SH-SY5Y (cell line): ENCODE measurements around the gene PRRG4.

Experiments used
- GATA2 ChIP-seq: IDR thresholded peaks from 2 replicates; pipeline ENCODE4 v1.6.1; 2011; ENCODE audit warnings: mild to moderate bottlenecking, low read depth, low read length
- GATA3 ChIP-seq: IDR thresholded peaks from 2 replicates; pipeline ENCODE4 v1.6.1; 2011; ENCODE audit warnings: low read depth, mild to moderate bottlenecking, low read length, moderate library complexity

PRRG4 gene

GRCh38 chr11:32851251-32851650 lies 21.5 kb downstream of the PRRG4 start:
- TF ChIP-seq GATA2 (no peak), GATA3 (no peak)

- TF ChIP-seq GATA3: no peak
- TF ChIP-seq GATA2: no peak
Measured at GRCh38 chr11:32852207-32852606, 22.5 kb downstream of the PRRG4 start.

- no peak for TF ChIP-seq GATA2
- no peak for TF ChIP-seq GATA3
Measured at GRCh38 chr11:32855601-32856000, 25.9 kb downstream of the PRRG4 start.

- TF ChIP-seq GATA3 (no peak), GATA2 (no peak)
Measured at GRCh38 chr11:32858731-32859130, 29.0 kb downstream of the PRRG4 start.

GRCh38 chr11:32861850-32862577 lies 32.3 kb downstream of the PRRG4 start:
- TF ChIP-seq GATA3 (no peak), GATA2 (no peak)

DNA sequence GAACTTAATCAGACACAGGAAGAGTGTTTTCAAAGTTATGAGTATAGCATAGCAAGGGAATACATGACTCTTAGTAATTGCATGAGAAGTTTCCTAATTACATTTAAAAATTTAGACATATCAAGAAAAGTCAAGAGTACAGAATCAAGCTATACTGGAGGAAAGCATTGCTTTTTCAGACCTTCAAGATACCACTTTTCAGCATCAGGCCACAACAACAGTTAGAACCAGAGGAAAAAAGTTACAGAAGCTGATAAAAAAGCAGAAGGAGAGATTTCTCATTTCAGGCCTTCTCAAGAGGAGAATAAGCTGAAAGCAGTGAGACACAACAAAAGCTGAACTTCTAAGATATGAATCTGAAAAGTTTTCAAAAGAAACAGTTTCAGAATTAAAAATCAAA lies 34.8 kb downstream of the PRRG4 start:
- TF ChIP-seq GATA3 (no peak), GATA2 (no peak)

- TF ChIP-seq GATA3: no peak
- TF ChIP-seq GATA2: no peak
Measured at GRCh38 chr11:32870676-32871075, 40.9 kb downstream of the PRRG4 start.

- TF ChIP-seq GATA3 (no peak), GATA2 (no peak)
Measured at GRCh38 chr11:32874132-32874531, 44.4 kb downstream of the PRRG4 start.

DNA sequence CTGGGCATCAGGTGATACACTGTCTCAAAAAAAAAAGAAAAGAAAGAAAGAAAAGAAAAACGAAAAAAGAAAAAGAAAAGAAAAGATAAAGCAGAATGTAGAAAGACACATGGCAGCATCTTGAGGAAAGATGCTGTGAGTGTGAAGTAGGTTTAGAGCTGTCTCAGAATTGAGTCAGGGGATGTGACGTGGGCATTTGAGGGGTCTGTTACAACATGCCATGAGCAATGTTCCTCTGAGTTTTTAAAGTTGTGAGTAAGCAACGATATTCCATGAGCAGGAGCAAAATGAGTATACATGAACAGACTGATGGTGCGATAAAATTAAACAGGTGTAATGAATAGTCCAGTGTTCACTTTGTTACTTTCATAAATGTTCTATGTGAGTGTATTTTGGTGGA lies 51.6 kb downstream of the PRRG4 start:
- no peak for TF ChIP-seq GATA3
- no peak for TF ChIP-seq GATA2

- TF ChIP-seq GATA3: no peak
- no peak for TF ChIP-seq GATA2
Measured at GRCh38 chr11:32883421-32883820, 53.7 kb downstream of the PRRG4 start.

DNA sequence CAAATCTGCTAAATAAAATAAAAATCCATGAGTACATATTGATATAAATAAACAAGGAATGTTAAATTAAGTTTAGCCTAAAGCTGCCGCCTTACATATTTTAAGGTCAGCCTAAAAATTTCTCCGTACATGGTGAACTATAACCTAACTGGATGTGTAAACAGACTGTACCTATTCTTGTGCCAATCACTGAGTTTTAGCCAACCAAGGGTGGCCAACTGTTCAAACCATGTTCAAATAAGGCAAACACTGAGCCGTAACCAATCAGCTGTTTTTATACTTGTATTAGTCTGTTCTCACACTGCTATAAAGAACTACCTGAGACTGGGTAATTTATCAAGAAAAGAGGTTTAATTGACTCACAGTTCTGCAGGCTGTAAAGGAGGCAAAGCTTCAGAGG lies 54.3 kb downstream of the PRRG4 start:
- TF ChIP-seq GATA2 (no peak), GATA3 (no peak)

GRCh38 chr11:32884770-32885384 lies 55.1 kb downstream of the PRRG4 start:
- TF ChIP-seq GATA2 (no peak), GATA3 (no peak)

GRCh38 chr11:32885556-32885955 lies 55.8 kb downstream of the PRRG4 start:
- TF ChIP-seq GATA3 (no peak), GATA2 (no peak)

DNA sequence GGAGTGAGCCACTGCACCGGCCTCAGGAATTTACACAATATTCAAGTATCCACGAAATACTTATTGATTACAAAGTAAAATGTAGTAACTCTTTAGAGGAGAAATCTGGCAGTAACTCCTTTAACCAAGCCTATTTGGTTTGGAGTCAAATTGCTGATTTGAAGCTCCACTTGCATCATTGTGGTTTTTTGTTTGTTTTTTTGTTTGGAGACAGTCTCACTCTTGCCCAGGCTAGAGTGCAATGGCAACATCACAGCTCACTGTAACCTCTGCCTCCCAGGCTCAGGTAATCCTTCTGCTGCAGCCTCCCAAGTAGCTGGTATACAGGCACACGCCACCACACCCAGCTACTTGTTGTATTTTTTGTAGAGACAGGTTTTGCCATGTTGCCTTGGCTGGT lies 56.5 kb downstream of the PRRG4 start:
- TF ChIP-seq GATA3: no peak
- no peak for TF ChIP-seq GATA2

- TF ChIP-seq GATA2 (no peak), GATA3 (no peak)
Measured at GRCh38 chr11:32888805-32889204, 59.1 kb downstream of the PRRG4 start.

DNA sequence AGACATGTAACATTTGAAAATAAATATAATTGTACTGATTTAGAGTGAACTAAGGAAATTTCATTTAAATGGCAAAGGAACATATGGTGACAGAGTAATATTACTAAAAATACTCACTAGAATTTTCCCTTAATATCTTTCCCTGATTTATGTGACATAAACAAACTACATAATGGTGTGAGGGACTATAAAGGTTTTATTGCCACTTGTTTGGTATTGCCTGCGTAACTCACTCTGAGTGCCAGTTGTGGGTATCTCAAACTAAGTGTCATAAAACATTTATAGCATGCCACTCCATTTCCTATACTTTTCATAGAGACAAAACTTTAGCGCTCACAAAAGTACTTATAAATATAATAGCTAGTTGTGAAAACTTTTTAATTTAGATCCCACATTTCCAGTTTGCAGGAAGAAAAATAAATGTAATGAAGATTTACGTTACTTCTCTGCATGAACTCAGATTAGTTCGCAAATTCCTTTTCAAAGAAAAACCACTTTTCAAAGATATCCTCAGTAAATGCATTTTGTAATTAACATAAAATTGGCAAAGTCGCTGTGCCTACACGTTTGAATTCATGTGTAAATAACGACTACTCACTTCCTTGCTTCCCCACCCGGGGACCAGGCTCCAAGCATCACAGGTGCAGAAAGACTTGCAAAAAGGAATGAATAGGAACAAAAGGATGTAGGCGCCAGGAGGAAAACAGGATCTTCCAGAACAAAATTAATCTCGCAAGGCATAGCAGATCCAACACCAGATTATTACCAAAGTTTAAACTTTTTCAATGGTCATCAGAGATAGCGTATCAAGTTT lies 61.3 kb downstream of the PRRG4 start:
- TF ChIP-seq GATA3: no peak
- no peak for TF ChIP-seq GATA2
